ENCODE measurements around the gene DRC7.

DNA sequence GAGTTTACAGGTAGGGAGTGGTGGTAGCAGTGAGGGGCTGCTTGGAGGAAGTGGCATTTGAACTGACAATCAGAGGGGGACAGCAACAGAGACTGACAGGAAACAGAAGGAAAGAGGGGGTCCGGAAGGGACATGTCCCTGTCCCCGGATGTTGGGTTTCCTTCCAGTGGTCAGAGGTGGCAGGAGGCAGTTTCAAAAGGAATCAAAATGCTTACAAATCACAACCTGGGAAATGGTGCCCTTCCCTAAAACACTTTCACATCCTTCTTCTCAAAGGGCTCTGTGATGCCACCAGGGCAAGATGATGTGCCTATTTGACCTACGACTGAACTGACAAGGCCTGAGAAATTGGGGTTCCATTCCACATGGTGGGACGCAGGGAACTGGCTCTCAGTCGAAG, 46.5 kb upstream of the DRC7 start:
- TF ChIP-seq CTCF (optimal IDR thresholded peaks at IDR 0.05 in 1 of 3, IDR thresholded peaks at IDR 0.05 in 1 of 3, conservative IDR thresholded peaks at IDR 0.05 in 1 of 3; ENCODE audit: extremely low read depth in 1 of 3, insufficient read depth in 2 of 3, low read length in 3 of 3), result no peak
- no peak for TF ChIP-seq EZH2 (IDR thresholded peaks at IDR 0.05; ENCODE audit: low read length)

All from keratinocyte (primary cell).